HG03565 (cell line): ENCODE data around the gene ATP2B2.
"Not testable (repeated sequence)": the region's sequence is repeated elsewhere in the genome, so short reads cannot be mapped to it uniquely, and the experiment has no call there.

Experiments
- ATAC-seq: cut with Tn5 transposase; IDR thresholded peaks from one replicate; pipeline ENCODE4 v1.9.1; 2021; ENCODE audit warnings: mild to moderate bottlenecking, moderate library complexity; ENCODE audit not compliant: unreplicated experiment

ATP2B2 gene

GRCh38 chr3:10505050-10505790 is at the start of gene ATP2B2:
Gene ATP2B2 (minus strand): TSS chr3:10505586. CDS start chr3:10449543, 56,043 bp downstream.
- ATAC-seq: no peak

GRCh38 chr3:10554746-10555145 is 49.4 kb upstream of the ATP2B2 start:
- ATAC-seq: no peak

- ATAC-seq: no peak
These were observed 48.8 kb upstream of the ATP2B2 start for GRCh38 chr3:10554236-10554611.

- no peak for ATAC-seq
These were observed 48.3 kb upstream of the ATP2B2 start for GRCh38 chr3:10553591-10554235.

GRCh38 chr3:10552631-10552943 is 47.2 kb upstream of the ATP2B2 start:
- ATAC-seq: no peak

- no peak for ATAC-seq
These were observed 46.6 kb upstream of the ATP2B2 start for GRCh38 chr3:10551821-10552630.

- no peak for ATAC-seq
These were observed 45.8 kb upstream of the ATP2B2 start for GRCh38 chr3:10551139-10551538.

GRCh38 chr3:10550705-10551104 is 45.3 kb upstream of the ATP2B2 start:
- ATAC-seq: no peak

- no peak for ATAC-seq
These were observed 44.3 kb upstream of the ATP2B2 start for GRCh38 chr3:10549617-10550230.

GRCh38 chr3:10548992-10549391 is 43.6 kb upstream of the ATP2B2 start:
- no peak for ATAC-seq

- no peak for ATAC-seq
These were observed 42.7 kb upstream of the ATP2B2 start for GRCh38 chr3:10547841-10548783.

- no peak for ATAC-seq
These were observed 42.0 kb upstream of the ATP2B2 start for GRCh38 chr3:10547413-10547812.

GRCh38 chr3:10546820-10547263 is 41.5 kb upstream of the ATP2B2 start:
- ATAC-seq: no peak

GRCh38 chr3:10546181-10546624 is 40.8 kb upstream of the ATP2B2 start:
- ATAC-seq: no peak

GRCh38 chr3:10542518-10542917 is 37.1 kb upstream of the ATP2B2 start:
- no peak for ATAC-seq

GRCh38 chr3:10540347-10540746 is 35.0 kb upstream of the ATP2B2 start:
- not testable (repeated sequence) for ATAC-seq

GRCh38 chr3:10534066-10534465 is 28.7 kb upstream of the ATP2B2 start:
- no peak for ATAC-seq

GRCh38 chr3:10533737-10534023 is 28.3 kb upstream of the ATP2B2 start:
- ATAC-seq: no peak

GRCh38 chr3:10532939-10533736 is 27.8 kb upstream of the ATP2B2 start:
- no peak for ATAC-seq

GRCh38 chr3:10531031-10531430 is 25.6 kb upstream of the ATP2B2 start:
- ATAC-seq: no peak
